IMR-90 (cell line): ENCODE results near the gene LRP1B. TPM values are rescaled to one million over a fixed set of nuclear protein-coding genes. Genes with fewer than 3 reads are reported as not detected.
A peak's percentile ranks its signal among the peaks of the same experiment; 100 is the strongest.

Experiments used
- ATAC-seq: fragments of 200-7000 bp; cut with Tn5 transposase; 2 replicates; pipeline ENCODE4 v1.9.1; 2020; ENCODE audit warnings: low read depth, mild to moderate bottlenecking, moderate library complexity
- BruUV-seq: library from RNA; stranded (reverse); fragments of 400-500 nt; replicated peaks from 2 replicates; lab custom pipeline; 2021; lab: Mats Ljungman, UMichigan
- CTCF ChIA-PET: fragments of 300-600 bp; formaldehyde crosslinking; extraction: SDS; loops from one replicate; lab custom pipeline; 2021; ENCODE audit warnings: antibody characterized with exemption; lab: Yijun Ruan, JAX
- POLR2A ChIA-PET: fragments of 300-600 bp; sonication (Branson Sonifier 250); formaldehyde crosslinking; loops from one replicate; lab custom pipeline; 2022; ENCODE audit warnings: antibody characterized with exemption; ENCODE audit not compliant: unreplicated experiment; lab: Charles Lee
- DNase-seq: peaks from one replicate; pipeline ENCODE4 v3.0.0; 2013
- H2AFZ ChIP-seq: replicated peaks from 2 replicates; pipeline ENCODE3; 2013; ENCODE audit warnings: low read length, mild to moderate bottlenecking; ENCODE audit not compliant: poor library complexity
- H2AK5ac ChIP-seq: 2 replicates; pipeline ENCODE4 v1.6.1; 2013; ENCODE audit warnings: low read depth, low read length, inconsistent platforms
- H2AK9ac ChIP-seq: replicated peaks from 2 replicates; pipeline ENCODE3; 2013; ENCODE audit warnings: mild to moderate bottlenecking, low read depth, low read length, moderate library complexity; ENCODE audit not compliant: poor library complexity
- H2BK120ac ChIP-seq: 2 replicates; pipeline ENCODE4 v1.6.1; 2013; ENCODE audit warnings: low read depth, low read length, inconsistent platforms
- H2BK15ac ChIP-seq: 3 replicates; pipeline ENCODE4 v1.6.1; 2013; ENCODE audit warnings: low read depth, low read length, inconsistent platforms
- H2BK20ac ChIP-seq: 2 replicates; pipeline ENCODE4 v1.6.1; 2013; ENCODE audit warnings: low read depth, mild to moderate bottlenecking, inconsistent platforms, low read length, moderate library complexity
- H2BK5ac ChIP-seq: 2 replicates; pipeline ENCODE4 v1.6.1; 2013; ENCODE audit warnings: mild to moderate bottlenecking, low read depth, low read length, inconsistent platforms; ENCODE audit not compliant: poor library complexity, severe bottlenecking
- H3K14ac ChIP-seq: replicated peaks from 2 replicates; pipeline ENCODE4 v1.6.1; 2013; ENCODE audit warnings: low read depth, low read length, inconsistent platforms
- H3K18ac ChIP-seq: 2 replicates; pipeline ENCODE4 v1.6.1; 2013; ENCODE audit warnings: low read depth, low read length, control low read depth
- H3K23ac ChIP-seq: 2 replicates; pipeline ENCODE4 v1.6.1; 2013; ENCODE audit warnings: low read depth, low read length, inconsistent platforms
- H3K27ac ChIP-seq: 2 replicates; pipeline ENCODE4 v1.5.1; 2013; ENCODE audit warnings: mild to moderate bottlenecking, control low read depth, low read length; ENCODE audit not compliant: insufficient read depth
- H3K27me3 ChIP-seq: 2 replicates; pipeline ENCODE4 v1.6.1; 2013; ENCODE audit warnings: low read length; ENCODE audit not compliant: control insufficient read depth, insufficient read depth
- H3K36me3 ChIP-seq: 2 replicates; pipeline ENCODE4 v1.6.1; 2013; ENCODE audit warnings: low read length, mixed read lengths; ENCODE audit not compliant: control insufficient read depth, insufficient read depth
- H3K4ac ChIP-seq: 2 replicates; pipeline ENCODE4 v1.6.1; 2013; ENCODE audit warnings: low read depth, low read length, inconsistent platforms
- H3K4me1 ChIP-seq: 2 replicates; pipeline ENCODE4 v1.6.1; 2013; ENCODE audit warnings: low read length, mixed read lengths; ENCODE audit not compliant: control insufficient read depth, insufficient read depth
- H3K4me2 ChIP-seq: 2 replicates; pipeline ENCODE4 v1.6.1; 2013; ENCODE audit warnings: low read depth, mild to moderate bottlenecking, control low read depth, low read length, moderate library complexity
- H3K4me3 ChIP-seq: 2 replicates; pipeline ENCODE4 v1.5.1; 2013; ENCODE audit warnings: low read depth, mild to moderate bottlenecking, control low read depth, low read length, moderate library complexity; ENCODE audit not compliant: insufficient read depth
- H3K56ac ChIP-seq: 2 replicates; pipeline ENCODE4 v1.6.1; 2013; ENCODE audit warnings: low read length, inconsistent platforms; ENCODE audit not compliant: insufficient read depth; ENCODE audit errors: extremely low read depth
- H3K79me1 ChIP-seq, 2 experiments: 2 replicates each; pipeline ENCODE4 v1.6.1; 2013; ENCODE audit warnings: low read length in 2 of 2, inconsistent platforms in 1 of 2, low read depth in 1 of 2
- H3K9ac ChIP-seq: 2 replicates; pipeline ENCODE4 v1.6.1; 2013; ENCODE audit warnings: low read depth, low read length, control low read depth
- H3K9me1 ChIP-seq: 2 replicates; pipeline ENCODE4 v1.6.1; 2013; ENCODE audit warnings: low read length, inconsistent platforms; ENCODE audit not compliant: insufficient read depth
- H3K9me3 ChIP-seq: 2 replicates; pipeline ENCODE4 v1.6.1; 2013; ENCODE audit warnings: low read length; ENCODE audit not compliant: control insufficient read depth, insufficient read depth
- H4K20me1 ChIP-seq: 2 replicates; pipeline ENCODE4 v1.6.1; 2013; ENCODE audit warnings: low read length, inconsistent platforms; ENCODE audit not compliant: insufficient read depth
- H4K5ac ChIP-seq: 2 replicates; pipeline ENCODE4 v1.6.1; 2013; ENCODE audit warnings: mild to moderate bottlenecking, low read depth, low read length, control low read depth
- H4K8ac ChIP-seq, 2 experiments: 2 replicates each; pipeline ENCODE4 v1.6.1; 2013; ENCODE audit warnings: low read depth in 2 of 2, low read length in 2 of 2, control low read depth in 1 of 2, inconsistent platforms in 1 of 2
- H4K91ac ChIP-seq: 2 replicates; pipeline ENCODE4 v1.6.1; 2013; ENCODE audit warnings: low read depth, low read length, inconsistent platforms; ENCODE audit not compliant: insufficient read depth
- BHLHE40 ChIP-seq: fragments of 150-350 bp; IDR thresholded peaks from 2 replicates; pipeline ENCODE4 v1.6.1; 2016; ENCODE audit warnings: mild to moderate bottlenecking, low read depth, low read length
- CEBPB ChIP-seq: IDR thresholded peaks from 2 replicates; pipeline ENCODE4 v1.6.1; 2012; ENCODE audit warnings: low read depth, low read length, improper control_type of control experiment
- CHD1 ChIP-seq: IDR thresholded peaks from 2 replicates; pipeline ENCODE4 v1.6.1; 2012; ENCODE audit warnings: low read depth, low read length, improper control_type of control experiment
- CTCF ChIP-seq: conservative IDR thresholded peaks from 2 replicates; pipeline ENCODE4 v1.5.1; 2012; ENCODE audit warnings: mild to moderate bottlenecking, low read depth, low read length, improper control_type of control experiment
- ELK1 ChIP-seq: fragments of 150-350 bp; IDR thresholded peaks from 2 replicates; pipeline ENCODE4 v1.6.1; 2016; ENCODE audit warnings: low read depth, mild to moderate bottlenecking, low read length, moderate library complexity, borderline replicate concordance
- FOS ChIP-seq: fragments of 150-350 bp; IDR thresholded peaks from 2 replicates; pipeline ENCODE4 v1.6.1; 2016; ENCODE audit warnings: low read depth, low read length
- MAFK ChIP-seq: IDR thresholded peaks from 2 replicates; pipeline ENCODE4 v1.6.1; 2012; ENCODE audit warnings: low read depth, low read length, improper control_type of control experiment
- MAZ ChIP-seq: IDR thresholded peaks from 2 replicates; pipeline ENCODE4 v1.6.1; 2012; ENCODE audit warnings: low read depth, mild to moderate bottlenecking, low read length, improper control_type of control experiment, moderate library complexity, borderline replicate concordance
- MXI1 ChIP-seq: IDR thresholded peaks from 2 replicates; pipeline ENCODE4 v1.6.1; 2012; ENCODE audit warnings: low read depth, mild to moderate bottlenecking, low read length, moderate library complexity, borderline replicate concordance
- NFE2L2 ChIP-seq: fragments of 150-350 bp; IDR thresholded peaks from 2 replicates; pipeline ENCODE4 v1.6.1; 2016; ENCODE audit warnings: low read depth, mild to moderate bottlenecking, low read length
- POLR2A ChIP-seq: IDR thresholded peaks from 2 replicates; pipeline ENCODE4 v1.6.1; 2012; ENCODE audit warnings: mild to moderate bottlenecking, low read depth, low read length
- RAD21 ChIP-seq: IDR thresholded peaks from 2 replicates; pipeline ENCODE4 v1.6.1; 2012; ENCODE audit warnings: low read length, improper control_type of control experiment
- RCOR1 ChIP-seq: IDR thresholded peaks from 2 replicates; pipeline ENCODE4 v1.6.1; 2012; ENCODE audit warnings: mild to moderate bottlenecking, low read length, improper control_type of control experiment; ENCODE audit not compliant: insufficient replicate concordance
- RFX5 ChIP-seq: IDR thresholded peaks from 2 replicates; pipeline ENCODE4 v1.8.0; 2012; ENCODE audit warnings: low read depth, mild to moderate bottlenecking, low read length, moderate library complexity
- SMC3 ChIP-seq: fragments of 150-350 bp; IDR thresholded peaks from 2 replicates; pipeline ENCODE4 v1.6.1; 2016; ENCODE audit warnings: low read depth, mild to moderate bottlenecking, antibody characterized with exemption, low read length, moderate library complexity
- USF2 ChIP-seq: fragments of 150-350 bp; IDR thresholded peaks from 2 replicates; pipeline ENCODE4 v1.6.1; 2017; ENCODE audit warnings: mild to moderate bottlenecking, antibody characterized with exemption, low read length, low read depth
- WGBS, 2 experiments: methylation state at CpG; one replicate each; pipeline versions ENCODE4 v1.1.5 to v1.1.7; 2013; ENCODE audit warnings: missing lambda C conversion rate in 2 of 2; ENCODE audit not compliant: insufficient read length in 1 of 2; ENCODE audit errors: extremely low coverage in 2 of 2; 5-methylcytosine and 5-hydroxymethylcytosine counted together
- dilution Hi-C: fragments of 300-500 bp; cut with HindIII; formaldehyde crosslinking; loops from one replicate; pipeline ENCODE4 v1.14.3; 2018; ENCODE audit warnings: low sequenced_read_pairs; ENCODE audit not compliant: unreplicated experiment
- in situ Hi-C: fragments of 300-500 bp; cut with MboI; formaldehyde crosslinking; loops from 3 replicates; pipeline ENCODE4 v1.14.3; 2019; ENCODE audit warnings: low sequenced_read_pairs, inconsistent platforms, mixed read lengths
- intact Hi-C: fragments of 100-400 bp; cut with micrococcal nuclease; formaldehyde crosslinking; loops from 2 replicates; pipeline ENCODE4 v1.10.0; 2022
- polyA plus RNA-seq, 3 experiments: library from polyadenylated mRNA; depleted of rRNA; stranded (reverse); fragments of >200 nt; gene quantifications; 2 replicates each; pipeline ENCODE4 v1.2.3, GENCODE V29; 2012; ENCODE audit warnings: low replicate concordance in 1 of 3
- total RNA-seq: library from RNA; depleted of rRNA; stranded (reverse); fragments of >200 nt; gene quantifications from 2 replicates; pipeline ENCODE4 v1.2.3, GENCODE V29; 2012

LRP1B gene
- total and polyA plus RNA-seq, 2 of the 4 experiments (the other 2 are of a cell fraction), result under 0.01 to 0.02 TPM

- CTCF ChIA-PET, result no interaction called here
- intact Hi-C loops, result loop anchor here (10.0 kb wide), 1 partner anchor 1334 kb away; no protein-coding TSS in a partner anchor
These were observed 1110.5 kb downstream of the LRP1B start for GRCh38 chr2:141020346-141020745.

More at GRCh38 chr2:141020346-141020745, 1110.5 kb downstream of the LRP1B start:
- Histone ChIP-seq H4K20me1 (no peaks in the 10 kb centered on the region), H3K9ac (no peak overlapping the region), H3K4me3 (no peak overlapping the region), H3K36me3 (no peaks in the 10 kb centered on the region), H2AK9ac (no peak overlapping the region), H2BK5ac (no peak overlapping the region), H3K14ac (no peak overlapping the region), H3K18ac (no peak overlapping the region), H3K9me1 (no peaks in the 10 kb centered on the region), H4K8ac (no peak overlapping the region), H3K27ac (no peak overlapping the region), H3K23ac (no peak overlapping the region), H3K4ac (no peak overlapping the region), H3K56ac (no peak overlapping the region), H4K91ac (no peak overlapping the region), H3K9me3 (no peaks in the 10 kb centered on the region), H3K79me1 (no peaks in the 10 kb centered on the region), H3K4me2 (no peak overlapping the region), H2BK120ac (peak overlapping the region; percentile 7; the same call in 1 of the 2 replicates), H3K27me3 (no peaks in the 10 kb centered on the region), H3K4me1 (no peaks in the 10 kb centered on the region; the same call in 1 of the 2 replicates), H2AFZ (no peak overlapping the region), H4K5ac (no peak overlapping the region), H2BK15ac (no peak overlapping the region), H2BK20ac (no peak overlapping the region), H2AK5ac (no peak overlapping the region)
- in situ Hi-C loops, result no loop called here
- no peak for DNase-seq
- BruUV-seq, result no TSS peak
- ATAC-seq, result no peak
- TF ChIP-seq MAFK (no peak), FOS (no peak), RAD21 (no peak), CEBPB (no peak), MAZ (no peak), SMC3 (no peak), USF2 (no peak), CTCF (no peak), MXI1 (no peak), CHD1 (no peak), RFX5 (no peak), BHLHE40 (no peak), RCOR1 (no peak), POLR2A (no peak), NFE2L2 (no peak), ELK1 (no peak)
- dilution Hi-C loops, result no loop called here
- WGBS, 2 experiments, result no CpG with 5 or more reads among the region's 3 CpGs
- POLR2A ChIA-PET, result no interaction called here
